OCI-LY3 (cell line): ENCODE results near the gene EXOC6.

Experiments
- EZH2phosphoT487 ChIP-seq: fragments of 200-600 bp; shearing (Covaris generic); IDR thresholded peaks from 2 replicates; pipeline ENCODE4 v1.6.1; 2018; ENCODE audit warnings: antibody characterized with exemption, mixed run types, low read depth
- TF ChIP-seq, protein P1 (sequence below): fragments of 200-600, 300-600 bp; sonication (generic); IDR thresholded peaks from 2 replicates; pipeline ENCODE4 v1.5.1; 2014; ENCODE audit warnings: antibody characterized with exemption, low read length, low read depth

DNA sequence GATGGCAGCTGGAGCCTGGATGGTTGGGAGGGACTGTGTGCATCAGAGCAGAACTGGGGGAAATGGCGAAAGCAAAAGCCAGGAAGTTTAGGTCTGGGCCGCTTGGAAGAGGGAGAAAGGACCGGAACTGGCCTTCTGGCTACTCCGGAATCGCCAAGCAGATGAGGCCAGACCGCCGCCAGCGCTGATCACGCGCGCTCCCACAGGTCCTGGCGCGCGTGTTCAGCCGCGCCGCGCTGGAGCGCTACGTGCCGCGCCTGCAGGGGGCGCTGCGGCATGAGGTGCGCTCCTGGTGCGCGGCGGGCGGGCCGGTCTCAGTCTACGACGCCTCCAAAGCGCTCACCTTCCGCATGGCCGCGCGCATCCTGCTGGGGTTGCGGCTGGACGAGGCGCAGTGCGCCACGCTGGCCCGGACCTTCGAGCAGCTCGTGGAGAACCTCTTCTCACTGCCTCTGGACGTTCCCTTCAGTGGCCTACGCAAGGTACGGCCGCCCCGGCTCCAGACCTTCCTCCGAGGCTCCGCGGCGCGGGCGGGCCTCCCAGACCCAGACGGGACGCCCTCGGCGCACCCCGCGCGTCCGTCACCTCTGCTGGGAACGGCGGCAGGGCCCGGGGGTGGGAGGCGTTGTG, 214.3 kb downstream of the EXOC6 start:
- TF ChIP-seq, protein P1, sequence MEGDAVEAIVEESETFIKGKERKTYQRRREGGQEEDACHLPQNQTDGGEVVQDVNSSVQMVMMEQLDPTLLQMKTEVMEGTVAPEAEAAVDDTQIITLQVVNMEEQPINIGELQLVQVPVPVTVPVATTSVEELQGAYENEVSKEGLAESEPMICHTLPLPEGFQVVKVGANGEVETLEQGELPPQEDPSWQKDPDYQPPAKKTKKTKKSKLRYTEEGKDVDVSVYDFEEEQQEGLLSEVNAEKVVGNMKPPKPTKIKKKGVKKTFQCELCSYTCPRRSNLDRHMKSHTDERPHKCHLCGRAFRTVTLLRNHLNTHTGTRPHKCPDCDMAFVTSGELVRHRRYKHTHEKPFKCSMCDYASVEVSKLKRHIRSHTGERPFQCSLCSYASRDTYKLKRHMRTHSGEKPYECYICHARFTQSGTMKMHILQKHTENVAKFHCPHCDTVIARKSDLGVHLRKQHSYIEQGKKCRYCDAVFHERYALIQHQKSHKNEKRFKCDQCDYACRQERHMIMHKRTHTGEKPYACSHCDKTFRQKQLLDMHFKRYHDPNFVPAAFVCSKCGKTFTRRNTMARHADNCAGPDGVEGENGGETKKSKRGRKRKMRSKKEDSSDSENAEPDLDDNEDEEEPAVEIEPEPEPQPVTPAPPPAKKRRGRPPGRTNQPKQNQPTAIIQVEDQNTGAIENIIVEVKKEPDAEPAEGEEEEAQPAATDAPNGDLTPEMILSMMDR = no peak
- no peak for TF ChIP-seq EZH2phosphoT487
